NCI-H345 (cell line): Measurements from ENCODE around the gene TSPY2.
"Not testable (repeated sequence)": the region's sequence is repeated elsewhere in the genome, so short reads cannot be mapped to it uniquely, and the experiment has no call there.

Experiments
- DNase-seq: peaks from one replicate; lab custom pipeline; 2025; lab: John Stamatoyannopoulos, UW

TSPY2 gene

GRCh38 chrY:6245923-6246322 is at the start of gene TSPY2:
Gene TSPY2, plus strand, starts transcription at chrY:6246223. Its CDS starts 46 bp downstream, at chrY:6246269.
- not testable (repeated sequence) for DNase-seq

- DNase-seq, result not testable (repeated sequence)
These were observed 36.5 kb upstream of the TSPY2 start for GRCh38 chrY:6209565-6209964.

GRCh38 chrY:6217045-6217444 is 29.0 kb upstream of the TSPY2 start:
- not testable (repeated sequence) for DNase-seq

GRCh38 chrY:6269839-6270238 is 23.8 kb downstream of the TSPY2 start:
- not testable (repeated sequence) for DNase-seq
